Liver (tissue), 9 donors: ENCODE measurements around the gene KCNMA1. TPM values are rescaled to one million over a fixed set of nuclear protein-coding genes. Genes with fewer than 3 reads are reported as not detected.

ENCODE experiments used
- DNase-seq: peaks from one replicate; pipeline ENCODE4 v3.0.0-alpha.2; 2017; ENCODE audit warnings: low spot score
- H3K27ac ChIP-seq, 2 donors: one replicate each; pipeline ENCODE4 v1.7.0; 2013; ENCODE audit warnings: inconsistent platforms in 2 of 2, low read length in 2 of 2, control low read depth in 1 of 2, low read depth in 1 of 2, mild to moderate bottlenecking in 1 of 2
- H3K27me3 ChIP-seq, 4 donors: one replicate each; pipeline versions ENCODE4 v1.6.1 to v1.7.0; 2013; ENCODE audit warnings: low read length in 3 of 4, inconsistent platforms in 1 of 4, mild to moderate bottlenecking in 1 of 4, moderate library complexity in 1 of 4; ENCODE audit not compliant: control insufficient read depth in 4 of 4, insufficient read depth in 4 of 4
- H3K36me3 ChIP-seq, 4 donors: one replicate each; pipeline versions ENCODE4 v1.6.1 to v1.7.0; 2013; ENCODE audit warnings: low read length in 3 of 4, mild to moderate bottlenecking in 3 of 4, low read depth in 1 of 4, moderate library complexity in 1 of 4; ENCODE audit not compliant: control insufficient read depth in 4 of 4, insufficient read depth in 3 of 4
- H3K4me1 ChIP-seq, 4 donors: one replicate each; pipeline versions ENCODE4 v1.6.1 to v1.7.0; 2013; ENCODE audit warnings: low read length in 3 of 4, mild to moderate bottlenecking in 3 of 4, moderate library complexity in 1 of 4; ENCODE audit not compliant: control insufficient read depth in 4 of 4, insufficient read depth in 4 of 4
- H3K4me3 ChIP-seq, 3 donors: one replicate each; pipeline versions ENCODE4 v1.6.1 to v1.7.0; 2013; ENCODE audit warnings: low read length in 3 of 3, control low read depth in 1 of 3, low read depth in 1 of 3, mild to moderate bottlenecking in 1 of 3
- H3K9ac ChIP-seq, 2 donors: one replicate each; pipeline ENCODE4 v1.7.0; 2013; ENCODE audit warnings: low read length in 2 of 2, mild to moderate bottlenecking in 2 of 2, moderate library complexity in 2 of 2, control low read depth in 1 of 2, low read depth in 1 of 2
- H3K9me3 ChIP-seq, 4 donors: one replicate each; pipeline versions ENCODE4 v1.6.1 to v1.7.0; 2013; ENCODE audit warnings: low read length in 3 of 4; ENCODE audit not compliant: control insufficient read depth in 4 of 4
- EGR1 ChIP-seq, 2 donors: IDR thresholded peaks; 2 replicates each; pipeline ENCODE4 v1.6.1; 2016 to 2018; ENCODE audit warnings: antibody characterized with exemption in 2 of 2, low read depth in 2 of 2
- FOXA1 ChIP-seq: IDR thresholded peaks from 2 replicates; pipeline ENCODE4 v1.6.1; 2016; ENCODE audit warnings: antibody characterized with exemption
- GABPA ChIP-seq, 2 donors: IDR thresholded peaks in 1 of 2; conservative IDR thresholded peaks in 1 of 2; 2 replicates each; pipeline ENCODE4 v1.6.1; 2016; ENCODE audit warnings: antibody characterized with exemption in 2 of 2, mild to moderate bottlenecking in 1 of 2, moderate library complexity in 1 of 2
- HNF4A ChIP-seq, 2 donors: conservative IDR thresholded peaks; 2 replicates each; pipeline ENCODE4 v1.6.1; 2016; ENCODE audit warnings: antibody characterized with exemption in 2 of 2, mild to moderate bottlenecking in 2 of 2
- HNF4G ChIP-seq: IDR thresholded peaks from 2 replicates; pipeline ENCODE4 v1.6.1; 2016; ENCODE audit warnings: antibody characterized with exemption
- JUND ChIP-seq, 2 donors: IDR thresholded peaks; 2 replicates each; pipeline ENCODE4 v1.6.1; 2016; ENCODE audit warnings: antibody characterized with exemption in 2 of 2
- NR2F2 ChIP-seq: IDR thresholded peaks from 2 replicates; pipeline ENCODE4 v1.6.1; 2016; ENCODE audit warnings: antibody characterized with exemption
- RAD21 ChIP-seq, 2 donors: IDR thresholded peaks; 2 replicates each; pipeline ENCODE4 v1.6.1; 2016; ENCODE audit warnings: antibody characterized with exemption in 2 of 2, mild to moderate bottlenecking in 2 of 2
- RXRA ChIP-seq, 2 donors: IDR thresholded peaks; 2 replicates each; pipeline ENCODE4 v1.6.1; 2017 to 2018; ENCODE audit warnings: antibody characterized with exemption in 2 of 2, mild to moderate bottlenecking in 1 of 2
- SP1 ChIP-seq: IDR thresholded peaks from 2 replicates; pipeline ENCODE4 v1.6.1; 2018; ENCODE audit warnings: antibody characterized with exemption, mild to moderate bottlenecking
- TAF1 ChIP-seq: conservative IDR thresholded peaks from 2 replicates; pipeline ENCODE4 v1.6.1; 2016; ENCODE audit warnings: antibody characterized with exemption, mild to moderate bottlenecking
- YY1 ChIP-seq: IDR thresholded peaks from 2 replicates; pipeline ENCODE4 v1.6.1; 2016; ENCODE audit warnings: antibody characterized with exemption, mild to moderate bottlenecking
- WGBS: extraction: QIAGEN DNeasy Blood & Tissue Kit; methylation state at CpG from one replicate; pipeline ENCODE4 v1.1.7; 2013; 5-methylcytosine and 5-hydroxymethylcytosine counted together
- polyA plus RNA-seq, 2 donors: library from polyadenylated mRNA; stranded (reverse) in 1 of 2; unstranded in 1 of 2; fragments of 200-250 nt in 1 of 2; fragments of >200 nt in 1 of 2; fragmentation: Nextera tagmentation in 1 of 2; extraction: Ambion mirVana in 1 of 2; gene quantifications; one replicate each; pipeline versions ENCODE4 v1.2.1 to v1.2.3, GENCODE V29; 2013 to 2015
- total RNA-seq, 2 donors: library from RNA; depleted of rRNA; stranded (reverse); fragments of >200 nt; gene quantifications; one replicate each; pipeline ENCODE4 v1.2.3, GENCODE V29; 2014
- TF ChIP-seq, protein P1 (sequence below): IDR thresholded peaks from 2 replicates; pipeline ENCODE4 v1.6.1; 2016; ENCODE audit warnings: antibody characterized with exemption
- TF ChIP-seq, protein P2 (sequence below): fragments of 150-350 bp; IDR thresholded peaks from 2 replicates; pipeline ENCODE4 v1.5.1; 2017; ENCODE audit warnings: improper control_type of control experiment, low read depth, low read length; ENCODE audit not compliant: missing input control
- TF ChIP-seq, protein P3 (sequence below): IDR thresholded peaks from 2 replicates; pipeline ENCODE4 v1.6.1; 2016; ENCODE audit warnings: antibody characterized with exemption
- TF ChIP-seq, protein P4 (sequence below): IDR thresholded peaks from 2 replicates; pipeline ENCODE4 v1.6.1; 2016; ENCODE audit warnings: antibody characterized with exemption, mild to moderate bottlenecking
- donor health status: healthy.
- donor health status: healthy.
- donor health status: healthy.
- donor health status: healthy.
- donor health status: healthy.

The KCNMA1 gene
- total and polyA plus RNA-seq, 4 donors: 2.5 to 9.7 (median 4.7) TPM

DNA sequence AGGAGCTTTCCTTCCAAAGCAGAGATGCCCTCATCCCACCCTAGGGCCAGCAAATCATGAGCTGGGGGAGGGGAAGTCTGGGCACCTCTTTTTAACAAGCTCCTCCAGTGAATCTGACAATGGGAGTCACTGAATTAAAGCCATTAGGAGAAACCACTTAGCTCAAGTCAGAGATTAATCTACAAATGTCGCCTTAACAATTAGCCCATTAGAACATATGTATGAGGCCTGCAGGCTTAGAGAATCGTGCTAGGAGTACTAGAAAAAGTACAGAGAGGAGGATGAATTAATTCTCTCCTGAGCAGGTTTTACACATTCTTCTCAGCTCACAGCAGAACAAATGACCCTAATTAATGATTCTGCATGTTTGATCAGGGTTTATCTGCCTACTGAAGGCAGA, 381.3 kb downstream of the KCNMA1 start:
- DNase-seq: no peak
- Histone ChIP-seq H3K27ac (no peak overlapping the region), H3K9me3 (no peaks in the 10 kb centered on the region), H3K4me1 (peaks cover 0 to 10% (median 8%) of the 10 kb centered on the region in 4 donors), H3K9ac (no peak overlapping the region), H3K27me3 (no peaks in the 10 kb centered on the region), H3K4me3 (no peak overlapping the region), H3K36me3 (no peaks in the 10 kb centered on the region)
- no peak for TF ChIP-seq EGR1 (IDR thresholded peaks at IDR 0.05; ENCODE audit: low read depth in 2 of 2)
- TF ChIP-seq, protein P1, sequence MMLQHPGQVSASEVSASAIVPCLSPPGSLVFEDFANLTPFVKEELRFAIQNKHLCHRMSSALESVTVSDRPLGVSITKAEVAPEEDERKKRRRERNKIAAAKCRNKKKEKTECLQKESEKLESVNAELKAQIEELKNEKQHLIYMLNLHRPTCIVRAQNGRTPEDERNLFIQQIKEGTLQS: no peak
- TF ChIP-seq HNF4G: no peak
- TF ChIP-seq YY1: no peak
- no peak for TF ChIP-seq FOXA1
- TF ChIP-seq, protein P2, sequence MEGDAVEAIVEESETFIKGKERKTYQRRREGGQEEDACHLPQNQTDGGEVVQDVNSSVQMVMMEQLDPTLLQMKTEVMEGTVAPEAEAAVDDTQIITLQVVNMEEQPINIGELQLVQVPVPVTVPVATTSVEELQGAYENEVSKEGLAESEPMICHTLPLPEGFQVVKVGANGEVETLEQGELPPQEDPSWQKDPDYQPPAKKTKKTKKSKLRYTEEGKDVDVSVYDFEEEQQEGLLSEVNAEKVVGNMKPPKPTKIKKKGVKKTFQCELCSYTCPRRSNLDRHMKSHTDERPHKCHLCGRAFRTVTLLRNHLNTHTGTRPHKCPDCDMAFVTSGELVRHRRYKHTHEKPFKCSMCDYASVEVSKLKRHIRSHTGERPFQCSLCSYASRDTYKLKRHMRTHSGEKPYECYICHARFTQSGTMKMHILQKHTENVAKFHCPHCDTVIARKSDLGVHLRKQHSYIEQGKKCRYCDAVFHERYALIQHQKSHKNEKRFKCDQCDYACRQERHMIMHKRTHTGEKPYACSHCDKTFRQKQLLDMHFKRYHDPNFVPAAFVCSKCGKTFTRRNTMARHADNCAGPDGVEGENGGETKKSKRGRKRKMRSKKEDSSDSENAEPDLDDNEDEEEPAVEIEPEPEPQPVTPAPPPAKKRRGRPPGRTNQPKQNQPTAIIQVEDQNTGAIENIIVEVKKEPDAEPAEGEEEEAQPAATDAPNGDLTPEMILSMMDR: no peak
- no peak for TF ChIP-seq TAF1
- no peak for TF ChIP-seq GABPA (IDR thresholded peaks at IDR 0.05 in 1 of 2, conservative IDR thresholded peaks at IDR 0.05 in 1 of 2)
- TF ChIP-seq, protein P3, sequence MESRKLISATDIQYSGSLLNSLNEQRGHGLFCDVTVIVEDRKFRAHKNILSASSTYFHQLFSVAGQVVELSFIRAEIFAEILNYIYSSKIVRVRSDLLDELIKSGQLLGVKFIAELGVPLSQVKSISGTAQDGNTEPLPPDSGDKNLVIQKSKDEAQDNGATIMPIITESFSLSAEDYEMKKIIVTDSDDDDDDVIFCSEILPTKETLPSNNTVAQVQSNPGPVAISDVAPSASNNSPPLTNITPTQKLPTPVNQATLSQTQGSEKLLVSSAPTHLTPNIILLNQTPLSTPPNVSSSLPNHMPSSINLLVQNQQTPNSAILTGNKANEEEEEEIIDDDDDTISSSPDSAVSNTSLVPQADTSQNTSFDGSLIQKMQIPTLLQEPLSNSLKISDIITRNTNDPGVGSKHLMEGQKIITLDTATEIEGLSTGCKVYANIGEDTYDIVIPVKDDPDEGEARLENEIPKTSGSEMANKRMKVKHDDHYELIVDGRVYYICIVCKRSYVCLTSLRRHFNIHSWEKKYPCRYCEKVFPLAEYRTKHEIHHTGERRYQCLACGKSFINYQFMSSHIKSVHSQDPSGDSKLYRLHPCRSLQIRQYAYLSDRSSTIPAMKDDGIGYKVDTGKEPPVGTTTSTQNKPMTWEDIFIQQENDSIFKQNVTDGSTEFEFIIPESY: no peak
- 96% methylated on average over 2 of the region's 2 CpGs for WGBS

DNA sequence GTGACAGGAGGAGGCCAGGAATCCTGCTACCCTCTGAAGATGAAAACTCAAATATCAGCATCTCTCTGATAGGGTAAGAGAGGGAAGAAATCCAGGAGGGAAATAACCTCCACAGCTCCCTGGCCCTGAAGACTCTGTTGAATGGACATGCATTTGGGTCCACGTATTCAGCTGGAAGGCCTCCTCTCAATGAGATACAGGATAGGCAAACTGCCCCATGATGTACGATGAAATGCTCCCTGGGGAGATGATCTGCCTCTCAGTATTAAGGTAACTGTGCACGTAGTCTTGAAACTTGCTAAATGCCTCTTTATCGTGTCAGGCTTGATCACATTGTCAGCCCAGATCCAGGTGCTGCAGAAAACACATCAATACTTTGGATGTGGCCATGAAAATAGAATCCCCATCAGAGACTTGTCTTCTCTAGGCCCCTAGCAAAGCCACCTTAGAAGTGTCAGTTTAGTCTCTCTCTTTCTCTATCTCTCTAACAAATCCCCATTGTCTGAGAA, 384.0 kb downstream of the KCNMA1 start:
- Histone ChIP-seq H3K27ac (no peak overlapping the region), H3K9me3 (no peaks in the 10 kb centered on the region), H3K4me3 (no peak overlapping the region), H3K27me3 (no peaks in the 10 kb centered on the region), H3K9ac (no peak overlapping the region), H3K36me3 (no peaks in the 10 kb centered on the region), H3K4me1 (peaks cover 4 to 35% (median 31%) of the 10 kb centered on the region in 4 donors)
- TF ChIP-seq RXRA (IDR thresholded peaks at IDR 0.05): no peak
- TF ChIP-seq HNF4A (conservative IDR thresholded peaks at IDR 0.05): no peak
- TF ChIP-seq, protein P1: no peak
- no peak for TF ChIP-seq YY1
- no peak for TF ChIP-seq HNF4G
- TF ChIP-seq NR2F2: no peak
- no peak for TF ChIP-seq SP1
- TF ChIP-seq RAD21 (IDR thresholded peaks at IDR 0.05): no peak
- 95% methylated on average over 4 of the region's 4 CpGs for WGBS
- DNase-seq: no peak

DNA sequence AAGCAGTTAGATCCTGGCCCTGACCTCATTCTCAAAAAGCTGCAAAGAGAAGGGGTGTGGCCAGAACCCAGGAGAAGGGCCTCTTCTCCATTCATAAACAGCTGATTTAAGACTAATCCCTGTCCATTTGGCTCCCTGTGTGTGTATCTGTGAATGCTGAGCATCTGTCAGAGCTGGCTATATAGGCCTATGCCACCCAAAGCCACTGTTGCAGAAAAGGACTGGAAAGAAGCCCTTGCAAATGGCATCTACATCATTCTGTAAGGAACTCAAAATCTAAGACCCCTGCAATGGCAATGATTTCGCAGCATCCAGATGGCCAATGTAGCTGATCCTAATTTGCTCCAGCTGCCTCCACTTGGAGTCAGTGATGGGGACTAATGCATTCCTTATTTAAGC, 384.5 kb downstream of the KCNMA1 start:
- WGBS: 95% methylated on average over 1 of the region's 1 CpG
- Histone ChIP-seq H3K9me3 (no peaks in the 10 kb centered on the region), H3K36me3 (no peaks in the 10 kb centered on the region), H3K4me3 (no peak overlapping the region), H3K4me1 (peaks cover 4 to 39% (median 33%) of the 10 kb centered on the region in 4 donors), H3K9ac (no peak overlapping the region), H3K27ac (no peak overlapping the region), H3K27me3 (no peaks in the 10 kb centered on the region)
- DNase-seq: no peak
- TF ChIP-seq GABPA (IDR thresholded peaks at IDR 0.05 in 1 of 2, conservative IDR thresholded peaks at IDR 0.05 in 1 of 2) (no peak), HNF4A (conservative IDR thresholded peaks at IDR 0.05) (no peak), YY1 (no peak), HNF4G (no peak), NR2F2 (no peak), JUND (IDR thresholded peaks at IDR 0.05) (no peak)
- TF ChIP-seq, protein P2: no peak
- TF ChIP-seq, protein P4, sequence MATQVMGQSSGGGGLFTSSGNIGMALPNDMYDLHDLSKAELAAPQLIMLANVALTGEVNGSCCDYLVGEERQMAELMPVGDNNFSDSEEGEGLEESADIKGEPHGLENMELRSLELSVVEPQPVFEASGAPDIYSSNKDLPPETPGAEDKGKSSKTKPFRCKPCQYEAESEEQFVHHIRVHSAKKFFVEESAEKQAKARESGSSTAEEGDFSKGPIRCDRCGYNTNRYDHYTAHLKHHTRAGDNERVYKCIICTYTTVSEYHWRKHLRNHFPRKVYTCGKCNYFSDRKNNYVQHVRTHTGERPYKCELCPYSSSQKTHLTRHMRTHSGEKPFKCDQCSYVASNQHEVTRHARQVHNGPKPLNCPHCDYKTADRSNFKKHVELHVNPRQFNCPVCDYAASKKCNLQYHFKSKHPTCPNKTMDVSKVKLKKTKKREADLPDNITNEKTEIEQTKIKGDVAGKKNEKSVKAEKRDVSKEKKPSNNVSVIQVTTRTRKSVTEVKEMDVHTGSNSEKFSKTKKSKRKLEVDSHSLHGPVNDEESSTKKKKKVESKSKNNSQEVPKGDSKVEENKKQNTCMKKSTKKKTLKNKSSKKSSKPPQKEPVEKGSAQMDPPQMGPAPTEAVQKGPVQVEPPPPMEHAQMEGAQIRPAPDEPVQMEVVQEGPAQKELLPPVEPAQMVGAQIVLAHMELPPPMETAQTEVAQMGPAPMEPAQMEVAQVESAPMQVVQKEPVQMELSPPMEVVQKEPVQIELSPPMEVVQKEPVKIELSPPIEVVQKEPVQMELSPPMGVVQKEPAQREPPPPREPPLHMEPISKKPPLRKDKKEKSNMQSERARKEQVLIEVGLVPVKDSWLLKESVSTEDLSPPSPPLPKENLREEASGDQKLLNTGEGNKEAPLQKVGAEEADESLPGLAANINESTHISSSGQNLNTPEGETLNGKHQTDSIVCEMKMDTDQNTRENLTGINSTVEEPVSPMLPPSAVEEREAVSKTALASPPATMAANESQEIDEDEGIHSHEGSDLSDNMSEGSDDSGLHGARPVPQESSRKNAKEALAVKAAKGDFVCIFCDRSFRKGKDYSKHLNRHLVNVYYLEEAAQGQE: no peak
